ENCODE results near the gene TNFSF13. TPM values are rescaled to one million over a fixed set of nuclear protein-coding genes. Genes with fewer than 3 reads are reported as not detected.

Gene TNFSF13
- total and polyA plus RNA-seq, 2 of the 8 experiments (the other 6 are each of a cell fraction or from before 2014, with no cell fraction given), result 2.1 to 2.6 TPM

DNA sequence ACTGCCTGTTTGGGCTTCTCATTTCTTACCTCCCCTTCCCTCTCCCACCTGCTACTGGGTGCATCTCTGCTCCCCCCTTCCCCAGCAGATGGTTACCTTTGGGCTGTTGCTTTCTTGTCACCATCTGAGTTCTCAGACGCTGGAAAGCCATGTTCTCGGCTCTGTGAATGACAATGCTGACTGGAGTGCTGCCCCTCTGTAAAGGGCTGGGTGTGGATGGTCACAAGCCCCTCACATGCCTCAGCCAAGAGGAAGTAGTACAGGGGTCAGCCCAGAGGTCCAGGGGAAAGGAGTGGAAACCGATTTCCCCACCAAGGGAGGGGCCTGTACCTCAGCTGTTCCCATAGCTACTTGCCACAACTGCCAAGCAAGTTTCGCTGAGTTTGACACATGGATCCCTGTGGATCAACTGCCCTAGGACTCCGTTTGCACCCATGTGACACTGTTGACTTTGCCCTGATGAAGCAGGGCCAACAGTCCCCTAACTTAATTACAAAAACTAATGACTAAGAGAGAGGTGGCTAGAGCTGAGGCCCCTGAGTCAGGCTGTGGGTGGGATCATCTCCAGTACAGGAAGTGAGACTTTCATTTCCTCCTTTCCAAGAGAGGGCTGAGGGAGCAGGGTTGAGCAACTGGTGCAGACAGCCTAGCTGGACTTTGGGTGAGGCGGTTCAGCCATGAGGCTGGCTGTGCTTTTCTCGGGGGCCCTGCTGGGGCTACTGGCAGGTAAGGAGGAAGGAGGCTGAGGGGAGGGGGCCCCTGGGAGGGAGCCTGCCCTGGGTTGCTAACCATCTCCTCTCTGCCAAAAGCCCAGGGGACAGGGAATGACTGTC lies 20.7 kb downstream of the TNFSF13 start, which contains the start of gene CD68 (continued):
- no peak for TF ChIP-seq HDAC6 (IDR thresholded peaks at IDR 0.05; ENCODE audit: low read depth, low read length)
- no peak for TF ChIP-seq EZH2 (IDR thresholded peaks at IDR 0.05; ENCODE audit: low read depth, low read length, severe bottlenecking)
- no peak for TF ChIP-seq NANOG (IDR thresholded peaks at IDR 0.05; ENCODE audit: insufficient read depth, low read depth, low read length, poor library complexity, severe bottlenecking)
- TF ChIP-seq, protein P1, sequence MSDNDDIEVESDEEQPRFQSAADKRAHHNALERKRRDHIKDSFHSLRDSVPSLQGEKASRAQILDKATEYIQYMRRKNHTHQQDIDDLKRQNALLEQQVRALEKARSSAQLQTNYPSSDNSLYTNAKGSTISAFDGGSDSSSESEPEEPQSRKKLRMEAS (IDR thresholded peaks at IDR 0.05), result peak; percentile 33; the same call in 1 of the 2 replicates
- no peak for TF ChIP-seq CBX5 (IDR thresholded peaks at IDR 0.05; ENCODE audit: low read depth, low read length)
- no peak for TF ChIP-seq GTF2F1 (IDR thresholded peaks at IDR 0.05; ENCODE audit: borderline replicate concordance, low read depth, low read length)
- no peak for TF ChIP-seq JUND (IDR thresholded peaks at IDR 0.05; ENCODE audit: low read length)
- no peak for TF ChIP-seq JUN (IDR thresholded peaks at IDR 0.05; ENCODE audit: low read depth, low read length)
- TF ChIP-seq ASH2L (IDR thresholded peaks at IDR 0.05; ENCODE audit: low read length), result no peak
- peak; percentile 46 to 88; a peak in 2 of 4 replicates for TF ChIP-seq SIN3A (conservative IDR thresholded peaks at IDR 0.05 in 1 of 2, IDR thresholded peaks at IDR 0.05 in 1 of 2; ENCODE audit: low read depth in 1 of 2, low read length in 2 of 2)
- TF ChIP-seq KDM5A (IDR thresholded peaks at IDR 0.05; ENCODE audit: low read length), result no peak
- no peak; the same call in 1 of the 2 replicates for TF ChIP-seq CREB1 (IDR thresholded peaks at IDR 0.05)
- no peak for TF ChIP-seq ZNF274 (IDR thresholded peaks at IDR 0.05; ENCODE audit: borderline replicate concordance, extremely low read depth, low read length)
- no peak for TF ChIP-seq YY1 (IDR thresholded peaks at IDR 0.05; ENCODE audit: low read depth, low read length)
- no peak for TF ChIP-seq BCL11A (IDR thresholded peaks at IDR 0.05; ENCODE audit: low read depth in 2 of 2, low read length in 2 of 2)
- no peak for TF ChIP-seq SP2 (IDR thresholded peaks at IDR 0.05; ENCODE audit: low read length)
- TF ChIP-seq KDM1A (IDR thresholded peaks at IDR 0.05; ENCODE audit: borderline replicate concordance, low read length), result no peak
- TF ChIP-seq, protein P2, sequence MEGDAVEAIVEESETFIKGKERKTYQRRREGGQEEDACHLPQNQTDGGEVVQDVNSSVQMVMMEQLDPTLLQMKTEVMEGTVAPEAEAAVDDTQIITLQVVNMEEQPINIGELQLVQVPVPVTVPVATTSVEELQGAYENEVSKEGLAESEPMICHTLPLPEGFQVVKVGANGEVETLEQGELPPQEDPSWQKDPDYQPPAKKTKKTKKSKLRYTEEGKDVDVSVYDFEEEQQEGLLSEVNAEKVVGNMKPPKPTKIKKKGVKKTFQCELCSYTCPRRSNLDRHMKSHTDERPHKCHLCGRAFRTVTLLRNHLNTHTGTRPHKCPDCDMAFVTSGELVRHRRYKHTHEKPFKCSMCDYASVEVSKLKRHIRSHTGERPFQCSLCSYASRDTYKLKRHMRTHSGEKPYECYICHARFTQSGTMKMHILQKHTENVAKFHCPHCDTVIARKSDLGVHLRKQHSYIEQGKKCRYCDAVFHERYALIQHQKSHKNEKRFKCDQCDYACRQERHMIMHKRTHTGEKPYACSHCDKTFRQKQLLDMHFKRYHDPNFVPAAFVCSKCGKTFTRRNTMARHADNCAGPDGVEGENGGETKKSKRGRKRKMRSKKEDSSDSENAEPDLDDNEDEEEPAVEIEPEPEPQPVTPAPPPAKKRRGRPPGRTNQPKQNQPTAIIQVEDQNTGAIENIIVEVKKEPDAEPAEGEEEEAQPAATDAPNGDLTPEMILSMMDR (IDR thresholded peaks at IDR 0.05; ENCODE audit: control extremely low read depth in 1 of 3, insufficient read depth in 1 of 3, low read depth in 1 of 3, low read length in 3 of 3), result no peak
- TF ChIP-seq NRF1 (IDR thresholded peaks at IDR 0.05; ENCODE audit: low read depth, low read length), result no peak
- no peak for TF ChIP-seq CHD1 (IDR thresholded peaks at IDR 0.05; ENCODE audit: low read depth, low read length)
- no peak for TF ChIP-seq KDM4A (IDR thresholded peaks at IDR 0.05; ENCODE audit: low read depth, low read length, severe bottlenecking)
- no peak for TF ChIP-seq TAF1 (IDR thresholded peaks at IDR 0.05; ENCODE audit: low read depth, low read length)

All from H1 (cell line).